ENCODE measurements around the gene WHAMM.
"Not testable (repeated sequence)": the region's sequence is repeated elsewhere in the genome, so short reads cannot be mapped to it uniquely, and the experiment has no call there.

WHAMM gene

DNA sequence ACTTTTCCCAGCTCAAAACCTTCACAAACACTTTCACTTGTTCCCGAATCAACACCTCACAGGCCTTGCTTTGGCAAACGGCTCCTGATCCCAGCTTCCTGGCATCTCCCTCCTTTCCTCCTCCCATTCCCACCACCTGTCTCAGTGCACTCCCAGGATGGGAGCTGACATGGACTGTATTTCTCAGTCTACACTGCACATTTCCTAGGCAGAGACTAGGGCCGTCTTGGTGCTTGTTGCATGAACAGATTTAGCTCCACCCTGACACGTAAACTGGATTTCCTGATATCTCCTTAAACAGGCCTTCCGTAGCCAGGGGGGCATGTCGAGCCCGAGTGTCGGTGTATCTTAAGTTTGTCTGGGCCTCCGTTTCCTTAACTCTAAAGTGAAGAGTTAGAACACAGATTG is 790 bp upstream of the WHAMM start:
- H3K27ac Mint-ChIP-seq (ENCODE audit: low read depth) = peak overlapping the region; percentile 92
- H3K9me3 Mint-ChIP-seq = no peaks in the 10 kb centered on the region
- H3K36me3 Mint-ChIP-seq (ENCODE audit: insufficient read depth) = peaks cover 30% of the 10 kb centered on the region
- H3K4me1 Mint-ChIP-seq = peaks cover 28% of the 10 kb centered on the region
- DNase-seq (ENCODE audit: low spot score in 2 of 2) (no peak), ATAC-seq (replicated peaks; ENCODE audit: extremely low read depth, poor library complexity, severe bottlenecking) (no peak)
- peaks cover 5% of the 10 kb centered on the region for H3K27me3 Mint-ChIP-seq
- no peak overlapping the region for H3K4me3 Mint-ChIP-seq

DNA sequence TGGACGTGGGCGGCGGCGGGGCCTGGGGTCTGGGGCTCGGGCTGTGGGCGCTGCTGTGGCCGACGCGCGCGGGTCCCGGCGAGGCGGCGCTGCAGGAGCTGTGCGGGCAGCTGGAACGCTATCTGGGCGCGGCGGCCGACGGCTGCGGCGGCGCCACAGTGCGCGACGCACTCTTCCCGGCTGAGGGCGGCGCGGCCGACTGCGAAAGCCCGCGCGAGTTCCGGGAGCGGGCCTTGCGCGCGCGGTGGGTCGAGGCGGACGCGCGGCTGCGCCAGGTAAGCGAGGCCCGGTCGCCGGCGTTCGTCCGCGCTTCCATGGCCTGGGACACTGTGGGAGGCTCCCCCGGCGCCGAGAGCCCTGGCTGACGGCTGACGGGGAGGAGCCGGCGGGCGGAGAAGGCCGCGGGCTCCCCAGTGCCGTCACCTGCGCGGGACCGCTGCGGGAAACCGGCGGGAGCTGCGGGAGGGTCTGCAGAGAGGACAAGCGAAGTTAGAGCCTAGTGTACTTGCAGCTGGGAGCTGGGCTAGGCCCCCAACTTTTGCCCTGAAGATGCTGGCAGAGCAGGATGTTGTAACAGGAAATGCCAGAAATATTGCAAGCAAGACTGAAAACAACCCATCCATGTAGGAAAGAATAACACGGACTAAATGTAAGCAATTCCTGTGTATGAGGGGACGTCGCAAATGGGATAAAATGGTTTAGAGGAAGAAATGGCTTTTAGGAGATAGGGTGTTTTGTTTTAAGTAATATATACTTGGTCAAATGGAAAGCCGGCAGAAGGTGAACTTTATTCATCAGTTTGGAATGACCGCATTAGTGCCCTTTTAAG is 847 bp downstream of the WHAMM start:
- ATAC-seq (replicated peaks; ENCODE audit: extremely low read depth, poor library complexity, severe bottlenecking) (peak; percentile 20), DNase-seq (ENCODE audit: low spot score in 2 of 2) (peak in 1 of 2 donors; percentile 25)
- Mint-ChIP-seq H3K27ac (ENCODE audit: low read depth) (peak overlapping the region; percentile 100), H3K4me3 (peak overlapping the region; percentile 85), H3K9me3 (no peaks in the 10 kb centered on the region), H3K27me3 (no peaks in the 10 kb centered on the region), H3K36me3 (ENCODE audit: insufficient read depth) (peaks cover 45% of the 10 kb centered on the region), H3K4me1 (peaks cover 32% of the 10 kb centered on the region)

DNA sequence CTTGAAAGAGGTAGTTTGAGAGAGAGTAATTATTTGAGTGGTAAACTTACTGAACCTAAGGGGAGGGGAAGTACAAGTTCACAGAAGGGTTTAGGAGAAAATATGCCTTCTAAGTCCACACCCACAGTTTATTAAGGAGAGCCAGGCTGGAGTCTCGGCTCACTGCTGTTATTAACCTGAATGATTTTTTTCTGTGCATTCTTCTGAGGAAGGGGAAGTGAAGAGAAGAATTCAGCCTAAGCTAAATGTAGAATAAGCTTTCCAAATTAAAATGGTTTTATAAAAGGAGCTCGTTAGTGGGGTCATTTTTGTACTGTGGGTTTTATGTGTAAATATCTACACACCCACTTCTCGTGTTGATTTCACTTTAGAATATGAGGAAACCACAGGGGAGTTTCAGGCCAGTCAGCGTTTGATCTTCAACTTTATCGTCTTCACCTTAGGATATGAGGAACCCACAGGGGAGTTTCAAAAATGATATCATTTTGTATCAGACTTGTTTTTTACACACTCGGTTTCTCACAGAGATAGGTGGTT is 1.5 kb downstream of the WHAMM start:
- peaks cover 36% of the 10 kb centered on the region for H3K4me1 Mint-ChIP-seq
- H3K27me3 Mint-ChIP-seq = no peaks in the 10 kb centered on the region
- peaks cover 51% of the 10 kb centered on the region for H3K36me3 Mint-ChIP-seq (ENCODE audit: insufficient read depth)
- peak in 1 of 2 donors; percentile 61 for DNase-seq (ENCODE audit: low spot score in 2 of 2)
- peak; percentile 29 for ATAC-seq (replicated peaks; ENCODE audit: extremely low read depth, poor library complexity, severe bottlenecking)
- H3K27ac Mint-ChIP-seq (ENCODE audit: low read depth) = peak overlapping the region; percentile 100
- H3K4me3 Mint-ChIP-seq = peak overlapping the region; percentile 85
- no peaks in the 10 kb centered on the region for H3K9me3 Mint-ChIP-seq

DNA sequence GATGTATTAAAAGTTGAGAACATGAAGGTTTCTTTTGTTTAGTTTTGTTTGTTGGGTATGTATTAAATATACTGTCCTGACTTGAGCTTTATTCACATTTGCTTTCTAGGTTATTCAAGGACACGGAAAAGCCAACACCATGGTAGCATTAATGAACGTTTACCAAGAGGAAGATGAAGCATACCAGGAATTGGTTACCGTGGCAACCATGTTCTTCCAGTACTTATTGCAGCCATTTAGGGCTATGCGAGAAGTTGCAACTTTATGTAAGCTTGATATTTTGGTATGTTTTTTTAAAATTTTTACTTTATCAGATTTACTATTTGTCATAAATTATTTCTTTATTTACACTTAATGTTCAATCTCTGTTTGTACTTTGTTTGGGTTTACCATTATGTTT is 3.6 kb downstream of the WHAMM start:
- Mint-ChIP-seq H3K27me3 (no peaks in the 10 kb centered on the region), H3K4me1 (peaks cover 46% of the 10 kb centered on the region), H3K36me3 (ENCODE audit: insufficient read depth) (peaks cover 67% of the 10 kb centered on the region), H3K27ac (ENCODE audit: low read depth) (peak overlapping the region; percentile 100), H3K4me3 (peak overlapping the region; percentile 53), H3K9me3 (no peaks in the 10 kb centered on the region)
- no peak for ATAC-seq (replicated peaks; ENCODE audit: extremely low read depth, poor library complexity, severe bottlenecking)
- DNase-seq (ENCODE audit: low spot score in 2 of 2) = no peak

DNA sequence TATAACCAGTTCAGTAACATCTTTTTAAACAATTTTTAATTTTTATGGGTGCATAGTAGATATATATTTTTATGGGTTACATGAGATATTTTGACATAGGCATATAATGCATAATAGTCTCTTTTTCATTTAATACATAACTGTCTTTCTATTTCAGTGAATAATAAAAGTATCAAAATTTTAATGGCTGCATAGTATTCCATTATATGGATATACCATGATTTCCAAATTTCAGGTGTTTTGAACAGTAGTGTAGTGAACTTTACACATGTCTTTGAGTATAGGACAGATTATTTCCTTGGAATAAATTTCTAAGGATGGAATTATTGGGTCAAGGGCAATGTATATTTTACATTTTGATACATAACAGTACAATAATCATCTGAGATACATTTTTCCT is 10.7 kb downstream of the WHAMM start:
- DNase-seq (ENCODE audit: low spot score in 2 of 2) = no peak
- Mint-ChIP-seq H3K9me3 (no peaks in the 10 kb centered on the region), H3K4me3 (no peak overlapping the region), H3K27ac (ENCODE audit: low read depth) (no peak overlapping the region), H3K36me3 (ENCODE audit: insufficient read depth) (peaks cover 79% of the 10 kb centered on the region), H3K27me3 (no peaks in the 10 kb centered on the region), H3K4me1 (peaks cover 21% of the 10 kb centered on the region)
- ATAC-seq (replicated peaks; ENCODE audit: extremely low read depth, poor library complexity, severe bottlenecking) = no peak

DNA sequence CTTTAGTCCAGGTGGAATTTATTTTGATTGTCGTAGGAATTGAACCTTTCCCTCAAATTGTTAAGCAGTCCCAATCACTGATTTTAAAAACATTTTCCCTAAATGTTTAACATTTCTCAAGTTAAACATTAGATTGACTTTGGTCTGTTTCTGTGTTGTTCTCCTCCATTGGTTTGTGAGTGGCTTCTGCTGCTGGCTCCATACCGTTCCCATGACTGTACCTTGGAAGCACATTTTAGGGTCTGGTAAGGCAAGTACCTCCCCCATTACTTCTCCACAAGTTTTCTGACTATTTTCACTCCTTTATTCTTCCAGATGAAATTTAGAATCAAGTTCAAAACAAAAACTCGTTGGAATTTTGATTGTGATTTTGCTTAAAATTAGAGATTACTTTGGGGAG is 12.0 kb downstream of the WHAMM start:
- Mint-ChIP-seq H3K27ac (ENCODE audit: low read depth) (peak overlapping the region; percentile 19), H3K4me1 (peaks cover 15% of the 10 kb centered on the region), H3K36me3 (ENCODE audit: insufficient read depth) (peaks cover 79% of the 10 kb centered on the region)
- not testable (repeated sequence) for DNase-seq (ENCODE audit: low spot score in 2 of 2); H3K9me3 Mint-ChIP-seq; H3K4me3 Mint-ChIP-seq; ATAC-seq (replicated peaks; ENCODE audit: extremely low read depth, poor library complexity, severe bottlenecking); H3K27me3 Mint-ChIP-seq

DNA sequence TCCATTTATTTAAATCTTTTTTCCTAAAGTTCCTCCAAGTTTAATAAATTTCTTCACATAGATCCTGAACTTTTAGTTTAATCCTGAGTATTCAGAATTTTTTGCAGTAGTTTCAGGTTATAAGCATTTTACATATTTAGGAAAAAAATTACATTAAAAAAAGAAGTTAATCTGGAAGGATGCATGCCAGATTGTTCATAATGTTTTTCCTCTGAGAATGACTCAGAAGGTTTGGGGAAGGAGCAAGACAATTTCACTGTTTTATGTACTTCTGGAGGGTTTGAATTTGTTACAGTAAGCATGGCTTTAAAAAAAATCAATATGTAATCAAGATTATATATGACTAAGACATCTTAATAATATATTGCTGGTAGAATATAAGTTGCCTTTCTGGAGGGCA is 12.4 kb downstream of the WHAMM start:
- Mint-ChIP-seq H3K36me3 (ENCODE audit: insufficient read depth) (peaks cover 79% of the 10 kb centered on the region), H3K4me1 (peaks cover 11% of the 10 kb centered on the region), H3K27ac (ENCODE audit: low read depth) (peak overlapping the region; percentile 19)
- not testable (repeated sequence) for ATAC-seq (replicated peaks; ENCODE audit: extremely low read depth, poor library complexity, severe bottlenecking); H3K27me3 Mint-ChIP-seq; H3K9me3 Mint-ChIP-seq; DNase-seq (ENCODE audit: low spot score in 2 of 2); H3K4me3 Mint-ChIP-seq

DNA sequence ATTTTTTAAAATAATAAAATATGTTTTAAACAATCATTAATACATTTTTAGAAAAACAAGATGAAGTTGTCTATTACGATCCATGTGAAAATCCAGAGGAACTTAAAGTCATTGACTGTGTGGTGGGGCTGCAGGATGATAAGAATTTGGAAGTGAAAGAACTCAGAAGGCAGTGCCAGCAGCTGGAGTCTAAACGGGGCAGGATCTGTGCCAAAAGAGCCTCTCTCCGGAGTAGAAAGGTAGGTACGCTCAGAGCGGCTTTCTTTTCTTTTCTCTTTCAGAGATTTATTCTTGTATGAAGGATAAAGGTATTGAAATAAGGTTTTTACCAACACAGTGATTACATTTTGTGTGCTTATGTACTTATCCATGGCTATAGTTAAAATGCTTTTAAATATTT is 13.6 kb downstream of the WHAMM start:
- no peak overlapping the region for H3K27ac Mint-ChIP-seq (ENCODE audit: low read depth)
- H3K27me3 Mint-ChIP-seq = no peaks in the 10 kb centered on the region

DNA sequence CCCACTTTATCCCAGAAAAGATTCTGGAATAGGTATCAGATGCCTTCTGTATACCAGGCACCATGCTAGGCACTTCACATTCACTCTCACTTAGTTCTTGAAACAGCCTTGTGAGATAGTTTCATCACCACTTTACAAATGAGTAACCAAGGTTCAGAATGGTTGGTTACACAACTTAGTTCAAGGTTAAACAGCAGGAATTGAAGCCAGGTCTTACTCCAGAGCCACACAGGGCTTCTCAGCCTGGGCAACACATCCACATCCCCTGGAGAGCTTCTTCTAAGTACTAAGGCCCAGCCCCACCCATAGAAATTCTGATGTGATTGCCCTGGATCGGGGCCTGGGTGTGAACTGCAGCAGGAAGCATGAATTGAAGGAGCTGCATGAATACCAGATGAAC is 18.6 kb downstream of the WHAMM start:
- H3K27me3 Mint-ChIP-seq = no peaks in the 10 kb centered on the region
- DNase-seq (ENCODE audit: low spot score in 2 of 2) (no peak), ATAC-seq (replicated peaks; ENCODE audit: extremely low read depth, poor library complexity, severe bottlenecking) (no peak)
- H3K4me3 Mint-ChIP-seq = no peak overlapping the region
- no peaks in the 10 kb centered on the region for H3K9me3 Mint-ChIP-seq
- no peak overlapping the region for H3K27ac Mint-ChIP-seq (ENCODE audit: low read depth)
- peaks cover 11% of the 10 kb centered on the region for H3K4me1 Mint-ChIP-seq
- peaks cover 89% of the 10 kb centered on the region for H3K36me3 Mint-ChIP-seq (ENCODE audit: insufficient read depth)

More for the DNA sequence above, 13.6 kb downstream of the WHAMM start:
- peaks cover 81% of the 10 kb centered on the region for H3K36me3 Mint-ChIP-seq (ENCODE audit: insufficient read depth)
- no peaks in the 10 kb centered on the region for H3K9me3 Mint-ChIP-seq
- ATAC-seq (replicated peaks; ENCODE audit: extremely low read depth, poor library complexity, severe bottlenecking) (no peak), DNase-seq (ENCODE audit: low spot score in 2 of 2) (no peak)
- H3K4me1 Mint-ChIP-seq = peaks cover 6% of the 10 kb centered on the region
- no peak overlapping the region for H3K4me3 Mint-ChIP-seq

DNA sequence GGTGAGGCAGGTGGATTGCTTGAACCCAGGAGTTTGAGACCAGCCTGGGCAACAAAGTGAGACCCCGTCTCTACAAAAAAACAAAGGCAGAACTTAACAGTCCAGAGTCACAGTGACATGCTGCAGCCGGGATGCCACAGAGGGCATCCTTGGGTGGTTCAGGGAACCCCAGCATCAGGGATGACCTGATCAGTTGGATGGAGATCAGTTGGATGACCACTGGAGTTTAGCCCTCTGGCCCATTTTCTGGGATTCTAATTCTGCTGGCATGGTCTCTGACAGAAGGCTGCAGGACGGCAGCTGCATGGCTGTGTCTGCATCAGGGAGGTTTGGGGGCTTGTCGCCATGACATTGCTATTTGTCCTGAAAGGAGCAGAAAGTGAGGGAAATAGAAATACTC is 19.8 kb downstream of the WHAMM start:
- no peaks in the 10 kb centered on the region for H3K27me3 Mint-ChIP-seq
- H3K9me3 Mint-ChIP-seq = no peaks in the 10 kb centered on the region
- DNase-seq (ENCODE audit: low spot score in 2 of 2) = no peak
- H3K4me3 Mint-ChIP-seq = peak overlapping the region; percentile 7
- peaks cover 11% of the 10 kb centered on the region for H3K4me1 Mint-ChIP-seq
- H3K36me3 Mint-ChIP-seq (ENCODE audit: insufficient read depth) = peaks cover 93% of the 10 kb centered on the region
- ATAC-seq (replicated peaks; ENCODE audit: extremely low read depth, poor library complexity, severe bottlenecking) = no peak
- peak overlapping the region; percentile 49 for H3K27ac Mint-ChIP-seq (ENCODE audit: low read depth)

DNA sequence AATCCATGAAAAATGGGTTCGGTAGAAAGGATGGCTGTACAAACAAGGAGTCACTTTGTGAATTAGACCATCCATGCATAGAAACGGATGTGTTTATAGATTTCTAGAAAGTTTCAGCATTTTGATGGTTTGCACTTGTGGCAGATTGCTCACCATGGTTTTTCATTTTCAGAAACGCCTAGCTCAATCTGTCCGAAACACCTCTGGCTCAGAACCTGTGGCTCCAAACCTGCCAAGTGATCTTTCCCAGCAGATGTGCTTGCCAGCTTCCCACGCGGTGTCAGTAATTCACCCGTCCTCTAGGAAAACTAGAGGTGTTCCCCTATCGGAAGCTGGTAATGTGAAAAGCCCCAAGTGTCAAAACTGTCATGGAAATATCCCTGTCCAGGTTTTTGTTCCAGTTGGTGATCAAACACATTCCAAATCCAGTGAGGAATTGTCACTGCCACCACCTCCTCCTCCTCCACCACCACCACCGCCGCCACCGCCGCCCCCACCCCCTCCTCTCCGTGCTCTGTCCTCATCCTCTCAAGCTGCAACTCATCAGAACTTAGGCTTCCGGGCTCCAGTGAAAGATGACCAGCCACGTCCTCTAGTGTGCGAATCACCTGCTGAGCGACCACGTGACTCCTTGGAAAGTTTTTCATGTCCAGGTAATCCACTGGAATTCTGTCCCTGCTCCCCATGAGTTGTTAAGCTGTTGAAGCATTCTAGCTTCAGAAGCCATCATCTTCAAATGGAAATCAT is 21.2 kb downstream of the WHAMM start:
- DNase-seq (ENCODE audit: low spot score in 2 of 2) = no peak
- Mint-ChIP-seq H3K27ac (ENCODE audit: low read depth) (no peak overlapping the region), H3K4me1 (peaks cover 11% of the 10 kb centered on the region), H3K27me3 (no peaks in the 10 kb centered on the region), H3K9me3 (no peaks in the 10 kb centered on the region), H3K4me3 (no peak overlapping the region), H3K36me3 (ENCODE audit: insufficient read depth) (peaks cover 95% of the 10 kb centered on the region)
- no peak for ATAC-seq (replicated peaks; ENCODE audit: extremely low read depth, poor library complexity, severe bottlenecking)

DNA sequence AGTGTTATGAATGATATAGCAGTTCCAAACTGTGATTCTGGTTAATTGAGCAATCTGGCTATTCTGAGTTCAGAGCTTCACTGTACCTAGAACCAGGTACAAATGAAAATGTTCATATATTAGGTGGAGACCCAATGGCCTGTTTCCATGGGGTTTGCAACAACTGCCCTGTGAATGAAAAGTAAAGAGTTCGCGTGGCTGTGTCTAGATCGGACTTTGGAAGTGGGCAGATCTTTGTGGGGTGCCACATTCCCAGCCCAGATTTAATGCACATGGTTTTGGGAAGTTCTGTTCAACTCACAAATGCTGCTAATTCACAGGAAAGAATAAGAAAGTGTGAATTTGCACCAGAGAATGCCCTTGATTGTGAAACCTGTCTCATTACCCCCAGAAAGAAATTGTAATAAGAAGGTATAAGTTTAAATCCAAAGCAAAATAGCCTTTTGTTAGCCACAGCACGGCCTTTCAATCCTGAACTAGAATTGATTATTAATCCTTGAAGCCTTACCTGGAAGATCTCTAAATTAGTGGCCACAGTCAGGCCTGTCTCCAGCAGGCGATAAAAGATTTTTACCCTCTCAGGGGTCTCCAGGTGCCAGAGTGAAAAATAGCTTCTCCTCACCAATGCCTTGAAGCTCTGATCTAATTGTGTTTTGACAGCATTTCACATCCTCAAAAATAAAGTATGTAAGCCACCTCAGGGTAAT is 22.6 kb downstream of the WHAMM start:
- H3K4me1 Mint-ChIP-seq = peaks cover 11% of the 10 kb centered on the region
- H3K4me3 Mint-ChIP-seq = no peak overlapping the region
- no peak for DNase-seq (ENCODE audit: low spot score in 2 of 2)
- H3K9me3 Mint-ChIP-seq = no peaks in the 10 kb centered on the region
- no peak overlapping the region for H3K27ac Mint-ChIP-seq (ENCODE audit: low read depth)
- no peak for ATAC-seq (replicated peaks; ENCODE audit: extremely low read depth, poor library complexity, severe bottlenecking)
- H3K27me3 Mint-ChIP-seq = no peaks in the 10 kb centered on the region
- peaks cover 93% of the 10 kb centered on the region for H3K36me3 Mint-ChIP-seq (ENCODE audit: insufficient read depth)

All from central memory CD8-positive, alpha-beta T cell (primary cell).